GM15510 (cell line): ENCODE results near the gene GPR50.

Experiments
- POLR2A ChIP-seq: IDR thresholded peaks from 3 replicates; pipeline ENCODE4 v1.6.1; 2011; ENCODE audit warnings: borderline replicate concordance; ENCODE audit not compliant: insufficient read length; ENCODE audit errors: extremely low read depth

The GPR50 gene

GRCh38 chrX:151176231-151176750, at the start of gene GPR50:
Gene GPR50, plus strand, starts transcription at chrX:151176584. Its CDS starts 138 bp downstream, at chrX:151176722.
- no peak for TF ChIP-seq POLR2A

GRCh38 chrX:151132531-151132930, 43.9 kb upstream of the GPR50 start:
- TF ChIP-seq POLR2A = no peak

GRCh38 chrX:151151665-151152267, 24.6 kb upstream of the GPR50 start:
- TF ChIP-seq POLR2A = no peak

GRCh38 chrX:151153086-151153485, 23.3 kb upstream of the GPR50 start:
- no peak for TF ChIP-seq POLR2A

- TF ChIP-seq POLR2A = no peak
These were observed 22.7 kb upstream of the GPR50 start for GRCh38 chrX:151153667-151154066.

- TF ChIP-seq POLR2A = no peak
These were observed 21.1 kb upstream of the GPR50 start for GRCh38 chrX:151155234-151155633.

- TF ChIP-seq POLR2A = no peak
These were observed 14.7 kb upstream of the GPR50 start for GRCh38 chrX:151161690-151162089.

- TF ChIP-seq POLR2A = no peak
These were observed 8.5 kb upstream of the GPR50 start for GRCh38 chrX:151167791-151168345.

GRCh38 chrX:151169783-151170182, 6.6 kb upstream of the GPR50 start:
- TF ChIP-seq POLR2A = no peak

- no peak for TF ChIP-seq POLR2A
These were observed 1.7 kb upstream of the GPR50 start for GRCh38 chrX:151174581-151175282.

GRCh38 chrX:151175283-151176062, 911 bp upstream of the GPR50 start:
- TF ChIP-seq POLR2A = no peak

GRCh38 chrX:151177141-151178027, 1.0 kb downstream of the GPR50 start:
- no peak for TF ChIP-seq POLR2A

- TF ChIP-seq POLR2A = no peak
These were observed 2.4 kb downstream of the GPR50 start for GRCh38 chrX:151178746-151179145.

- no peak for TF ChIP-seq POLR2A
These were observed 4.0 kb downstream of the GPR50 start for GRCh38 chrX:151180400-151180799.
